Thyroid gland (tissue), 4 donors: ENCODE results near the gene CFAP46. TPM values are rescaled to one million over a fixed set of nuclear protein-coding genes. Genes with fewer than 3 reads are reported as not detected.

Experiments used
- DNase-seq, 2 donors: peaks; one replicate each; pipeline ENCODE4 v3.0.0-alpha.2; 2019
- H3K27ac ChIP-seq, 3 donors: fragments of 200-600 bp; sonication (generic); 1 replicate in 2 of 3; 2 replicates in 1 of 3; pipeline ENCODE4 v1.5.1; 2016 to 2019; ENCODE audit warnings: mild to moderate bottlenecking in 1 of 3, moderate library complexity in 1 of 3
- H3K27me3 ChIP-seq: fragments of 200-600 bp; sonication (generic); one replicate; pipeline ENCODE4 v1.5.1; 2019
- H3K36me3 ChIP-seq, 2 donors: fragments of 200-600 bp; sonication (generic); one replicate each; pipeline ENCODE4 v1.5.1; 2016 to 2019
- H3K4me1 ChIP-seq, 2 donors: fragments of 200-600 bp; sonication (generic); one replicate each; pipeline ENCODE4 v1.5.1; 2017 to 2019
- H3K4me3 ChIP-seq, 3 donors: fragments of 200-600 bp; sonication (generic); replicated peaks in 1 of 3; 1 replicate in 2 of 3; 2 replicates in 1 of 3; pipeline ENCODE4 v1.5.1; 2016; ENCODE audit warnings: mild to moderate bottlenecking in 1 of 3
- H3K9me3 ChIP-seq: fragments of 200-600 bp; sonication (generic); one replicate; pipeline ENCODE4 v1.5.1; 2017
- POLR2A ChIP-seq, 2 donors: fragments of 450-650 bp; IDR thresholded peaks; one replicate each; pipeline ENCODE4 v1.6.1; 2017; ENCODE audit warnings: antibody characterized with exemption in 2 of 2, mild to moderate bottlenecking in 2 of 2, moderate library complexity in 1 of 2
- WGBS, 2 donors: methylation state at CpG; one replicate each; pipeline ENCODE4 v1.1.5; 2017; 5-methylcytosine and 5-hydroxymethylcytosine counted together
- intact Hi-C: fragments of 100-400 bp; cut with DNase I; formaldehyde crosslinking; loops from one replicate; pipeline ENCODE4 v1.15.1; 2023
- total RNA-seq, 4 donors: library from RNA; depleted of rRNA; stranded (reverse); fragments of >200 nt; gene quantifications; one replicate each; pipeline ENCODE4 v1.2.3, GENCODE V29; 2016
- TF ChIP-seq, protein P1 (sequence below), 6 experiments: fragments of 200-600 bp in 3 of 6; fragments of 450-650 bp in 3 of 6; sonication (generic) in 3 of 6; IDR thresholded peaks; one replicate each; pipeline ENCODE4 v1.5.1; 2016 to 2019; ENCODE audit warnings: antibody characterized with exemption in 6 of 6, mild to moderate bottlenecking in 2 of 6, inconsistent platforms in 1 of 6, moderate library complexity in 1 of 6

Gene CFAP46
- total RNA-seq, 4 donors from 2014 or later: 3.6 to 12.7 (median 9.1) TPM

DNA sequence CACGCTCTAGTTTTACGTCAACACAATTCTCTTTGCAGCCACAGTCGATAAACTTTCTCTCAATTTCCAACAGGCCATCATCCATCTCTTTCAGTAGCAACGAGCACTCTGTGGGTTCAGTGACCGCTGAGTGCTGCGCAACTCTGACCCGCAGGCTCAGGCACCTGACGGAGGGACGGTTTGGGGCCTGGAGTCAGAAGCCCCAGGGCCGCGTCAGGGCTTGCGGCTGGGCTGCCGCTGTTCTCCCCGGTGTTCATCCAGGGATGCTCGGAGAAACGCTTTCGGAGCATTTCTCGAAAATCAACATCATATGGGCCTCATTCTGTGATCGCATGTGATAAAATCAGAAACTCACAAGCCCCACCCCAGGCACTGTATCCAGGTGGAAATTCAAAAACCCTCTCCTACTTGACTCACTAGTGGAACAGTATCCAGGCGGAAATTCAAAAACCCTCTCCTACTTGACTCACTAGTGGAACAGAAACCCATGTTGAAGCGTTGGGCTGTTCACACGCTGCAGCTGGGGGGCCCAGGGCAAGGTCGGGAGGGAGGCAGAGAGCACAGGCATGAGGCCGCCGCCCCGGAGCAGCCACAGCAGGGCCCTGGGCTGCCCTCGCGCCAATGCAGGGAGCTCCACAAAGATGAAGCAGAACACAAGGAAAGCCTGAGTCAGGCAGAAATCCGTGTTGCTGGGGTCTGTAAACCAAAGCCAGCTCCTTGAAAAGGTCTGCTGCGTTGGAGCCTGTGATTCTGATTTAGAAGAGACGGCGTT is 83.1 kb downstream of the CFAP46 start:
- H3K27ac ChIP-seq: no peak overlapping the region
- no peaks in the 10 kb centered on the region for H3K27me3 ChIP-seq
- TF ChIP-seq, protein P1, sequence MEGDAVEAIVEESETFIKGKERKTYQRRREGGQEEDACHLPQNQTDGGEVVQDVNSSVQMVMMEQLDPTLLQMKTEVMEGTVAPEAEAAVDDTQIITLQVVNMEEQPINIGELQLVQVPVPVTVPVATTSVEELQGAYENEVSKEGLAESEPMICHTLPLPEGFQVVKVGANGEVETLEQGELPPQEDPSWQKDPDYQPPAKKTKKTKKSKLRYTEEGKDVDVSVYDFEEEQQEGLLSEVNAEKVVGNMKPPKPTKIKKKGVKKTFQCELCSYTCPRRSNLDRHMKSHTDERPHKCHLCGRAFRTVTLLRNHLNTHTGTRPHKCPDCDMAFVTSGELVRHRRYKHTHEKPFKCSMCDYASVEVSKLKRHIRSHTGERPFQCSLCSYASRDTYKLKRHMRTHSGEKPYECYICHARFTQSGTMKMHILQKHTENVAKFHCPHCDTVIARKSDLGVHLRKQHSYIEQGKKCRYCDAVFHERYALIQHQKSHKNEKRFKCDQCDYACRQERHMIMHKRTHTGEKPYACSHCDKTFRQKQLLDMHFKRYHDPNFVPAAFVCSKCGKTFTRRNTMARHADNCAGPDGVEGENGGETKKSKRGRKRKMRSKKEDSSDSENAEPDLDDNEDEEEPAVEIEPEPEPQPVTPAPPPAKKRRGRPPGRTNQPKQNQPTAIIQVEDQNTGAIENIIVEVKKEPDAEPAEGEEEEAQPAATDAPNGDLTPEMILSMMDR (IDR thresholded peaks at IDR 0.05): no peak
- no peak for TF ChIP-seq POLR2A (IDR thresholded peaks at IDR 0.05)
- no peaks in the 10 kb centered on the region for H3K9me3 ChIP-seq
- DNase-seq: no peak
- no peaks in the 10 kb centered on the region for H3K4me1 ChIP-seq
- H3K36me3 ChIP-seq: no peaks in the 10 kb centered on the region
- WGBS, 2 donors: 90 to 91% methylated on average over 32 of the region's 32 CpGs
- H3K4me3 ChIP-seq: no peak overlapping the region
- intact Hi-C loops: no loop called here

DNA sequence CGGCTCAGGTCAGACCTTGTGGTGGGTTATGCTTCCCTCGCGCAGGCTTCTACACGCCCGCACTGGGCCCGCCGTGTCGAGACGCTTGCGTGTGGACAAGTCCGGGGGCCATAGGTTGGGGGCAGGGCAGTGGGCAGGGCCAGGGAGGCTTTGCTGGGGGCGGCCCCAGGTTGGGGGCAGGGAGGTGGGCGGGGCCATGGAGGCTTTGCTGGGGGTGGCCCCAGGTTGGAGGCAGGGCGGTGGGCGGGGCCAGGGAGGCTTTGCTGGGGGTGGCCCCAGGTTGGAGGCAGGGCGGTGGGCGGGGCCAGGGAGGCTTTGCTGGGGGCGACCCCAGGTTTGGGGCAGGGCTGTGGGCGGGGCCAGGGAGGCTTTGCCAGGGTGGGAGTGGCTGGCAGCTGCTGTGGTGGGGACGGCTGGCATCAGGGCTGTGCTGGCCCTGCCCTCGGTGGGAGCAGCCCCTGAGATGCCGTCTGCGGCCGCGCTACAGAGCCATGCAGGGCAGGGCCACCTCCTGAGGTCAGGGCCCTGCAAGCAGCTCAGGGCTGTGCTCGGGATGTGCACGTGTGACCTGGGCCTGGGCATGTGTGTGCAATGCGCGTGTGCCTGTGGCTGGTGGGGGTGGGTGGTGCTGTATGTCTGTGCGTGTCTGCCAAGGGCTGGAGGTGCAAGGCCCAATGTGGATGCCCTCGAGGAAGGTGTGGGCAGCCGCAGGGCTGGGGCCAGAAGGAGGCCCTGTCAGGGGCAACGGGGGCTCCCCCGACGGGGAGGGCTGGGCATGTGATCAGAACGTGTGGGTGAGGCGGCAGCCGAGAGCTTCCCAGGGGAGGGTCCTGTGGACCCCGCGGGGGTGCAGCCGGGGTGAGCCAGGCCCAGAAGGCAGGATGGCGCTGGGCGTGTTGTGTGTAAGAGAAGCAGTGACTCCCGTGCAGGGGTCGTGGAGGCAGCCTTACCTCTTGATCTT is 84.0 kb downstream of the CFAP46 start:
- no peaks in the 10 kb centered on the region for H3K9me3 ChIP-seq
- no peaks in the 10 kb centered on the region for H3K4me1 ChIP-seq
- H3K36me3 ChIP-seq: no peaks in the 10 kb centered on the region
- DNase-seq: no peak
- 89 to 95% methylated on average over 17 to 20 of the region's 45 CpGs for WGBS, 2 donors
- no peak overlapping the region for H3K27ac ChIP-seq
- no peak overlapping the region for H3K4me3 ChIP-seq
- H3K27me3 ChIP-seq: no peaks in the 10 kb centered on the region
- intact Hi-C loops: no loop called here
- no peak for TF ChIP-seq POLR2A (IDR thresholded peaks at IDR 0.05)
- TF ChIP-seq, protein P1 (IDR thresholded peaks at IDR 0.05): no peak

DNA sequence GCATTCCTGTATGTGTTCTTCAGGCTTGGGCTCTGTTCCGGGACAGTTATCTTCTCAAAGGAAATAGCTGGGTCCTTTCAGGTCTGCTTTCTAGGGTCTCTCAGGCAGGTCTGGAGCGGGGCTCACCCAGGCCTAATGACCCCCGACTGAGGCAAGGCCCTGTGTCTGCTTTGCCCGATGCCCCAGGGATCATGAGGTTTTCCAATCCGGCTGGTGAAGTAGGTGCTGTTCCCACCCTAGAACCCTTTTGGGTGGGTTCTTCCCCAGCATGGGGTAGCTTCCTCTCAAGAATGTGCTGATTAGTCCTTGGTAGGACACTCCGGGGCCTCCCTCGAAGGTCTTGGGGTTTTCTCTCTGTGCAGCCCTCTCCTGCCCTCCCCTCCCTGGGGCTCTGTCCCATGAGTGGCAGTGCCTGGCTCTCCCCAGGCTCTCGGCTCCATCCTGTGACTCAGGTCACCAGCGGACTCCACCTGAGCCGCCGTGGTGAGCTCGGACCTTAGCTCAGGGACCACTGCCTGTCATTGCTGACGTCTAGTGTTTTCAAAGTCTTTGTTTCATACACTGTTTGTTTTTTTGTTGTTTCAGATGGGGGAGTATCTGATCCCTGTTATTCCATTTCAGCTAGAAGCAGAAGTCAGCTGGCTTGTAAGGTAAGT is 85.4 kb downstream of the CFAP46 start:
- Histone ChIP-seq H3K36me3 (no peaks in the 10 kb centered on the region), H3K27me3 (no peaks in the 10 kb centered on the region), H3K4me3 (no peak overlapping the region), H3K9me3 (no peaks in the 10 kb centered on the region), H3K4me1 (no peaks in the 10 kb centered on the region), H3K27ac (no peak overlapping the region)
- intact Hi-C loops: no loop called here
- WGBS, 2 donors: 88 to 94% methylated on average over 10 to 13 of the region's 13 CpGs
- no peak for TF ChIP-seq POLR2A (IDR thresholded peaks at IDR 0.05)
- TF ChIP-seq, protein P1 (IDR thresholded peaks at IDR 0.05): no peak
- DNase-seq: no peak

DNA sequence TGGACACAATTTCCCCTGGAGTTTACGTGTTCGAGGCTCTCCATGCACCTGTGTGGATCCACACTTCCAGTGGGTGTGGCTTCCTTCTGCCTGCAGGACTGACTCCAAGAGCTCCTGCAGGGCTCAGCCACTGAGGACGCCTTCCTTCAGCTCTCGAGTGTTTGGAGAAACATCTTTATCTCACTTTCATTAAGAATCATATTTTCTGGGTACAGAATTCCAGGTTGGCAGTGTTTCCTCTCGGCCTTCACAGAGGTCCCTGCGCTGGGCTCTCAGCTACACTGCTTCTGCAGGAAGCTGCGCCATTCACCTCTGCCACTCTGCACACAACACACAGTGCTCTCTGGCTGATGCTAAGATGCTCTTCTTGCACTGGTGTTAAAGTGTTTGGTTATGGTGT is 86.5 kb downstream of the CFAP46 start:
- no peaks in the 10 kb centered on the region for H3K9me3 ChIP-seq

More for the DNA sequence above, 86.5 kb downstream of the CFAP46 start:
- no peaks in the 10 kb centered on the region for H3K4me1 ChIP-seq
- intact Hi-C loops: no loop called here
- no peaks in the 10 kb centered on the region for H3K36me3 ChIP-seq
- DNase-seq: no peak
- H3K27ac ChIP-seq: no peak overlapping the region
- no peak overlapping the region for H3K4me3 ChIP-seq
- H3K27me3 ChIP-seq: no peaks in the 10 kb centered on the region
- 91% methylated on average over 7 of the region's 7 CpGs for WGBS, 2 donors
- TF ChIP-seq, protein P1 (IDR thresholded peaks at IDR 0.05): no peak
- no peak for TF ChIP-seq POLR2A (IDR thresholded peaks at IDR 0.05)
